Measurements from ENCODE around the gene EPHA6. TPM values are rescaled to one million over a fixed set of nuclear protein-coding genes. Genes with fewer than 3 reads are reported as not detected.
"Not testable (repeated sequence)": the region's sequence is repeated elsewhere in the genome, so short reads cannot be mapped to it uniquely, and the experiment has no call there.

EPHA6 gene
- total RNA-seq, 1 experiment from 2014 or later = 0.61 TPM

DNA sequence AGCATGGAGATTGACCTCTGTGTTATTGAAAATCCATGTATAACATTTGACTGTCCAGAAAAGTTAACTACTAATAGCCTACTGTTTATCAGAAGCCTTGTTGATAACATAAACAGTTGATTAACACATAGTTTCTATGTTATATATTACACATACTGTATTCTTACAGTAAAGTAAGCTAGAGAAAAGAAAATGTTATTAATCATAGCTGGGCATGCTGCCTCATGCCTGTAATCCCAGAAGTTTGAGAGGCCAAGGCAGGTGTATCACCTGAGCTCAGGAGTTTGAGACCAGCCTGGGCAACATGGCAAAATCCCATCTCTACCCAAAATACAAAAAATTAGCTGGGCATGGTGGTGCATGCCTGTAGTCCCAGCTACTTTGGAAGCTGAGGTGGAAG, 163.3 kb downstream of the EPHA6 start:
- H3K23ac ChIP-seq (ENCODE audit: insufficient read length, low read depth, low read length) = no peak overlapping the region
- H3K79me1 ChIP-seq (ENCODE audit: insufficient read depth, low read depth, low read length, poor library complexity, severe bottlenecking) = no peaks in the 10 kb centered on the region
- no peaks in the 10 kb centered on the region for H3K23me2 ChIP-seq (ENCODE audit: insufficient read length, low read depth, low read length, poor library complexity, severe bottlenecking)
- H3K27me3 ChIP-seq (ENCODE audit: insufficient read depth, low read length) = no peaks in the 10 kb centered on the region
- H3K9ac ChIP-seq (ENCODE audit: extremely low read depth, insufficient read length, low read length) = no peak overlapping the region
- no peak overlapping the region for H4K91ac ChIP-seq (ENCODE audit: insufficient read length, low read depth, low read length)
- H3K9me3 ChIP-seq (ENCODE audit: control insufficient read depth, low read depth, low read length) = no peaks in the 10 kb centered on the region
- H3K4me3 Mint-ChIP-seq = no peak overlapping the region
- no peak overlapping the region for H2BK20ac ChIP-seq (ENCODE audit: low read depth, low read length, poor library complexity, severe bottlenecking)
- H4K5ac ChIP-seq (ENCODE audit: insufficient read length, low read depth, low read length) = no peak overlapping the region
- H2BK12ac ChIP-seq (ENCODE audit: insufficient read length, low read depth, low read length) = no peak overlapping the region
- no peaks in the 10 kb centered on the region for H3K4me1 ChIP-seq (ENCODE audit: insufficient read depth, low read length)
- H3K27ac ChIP-seq (ENCODE audit: insufficient read length, low read depth, low read length) = no peak overlapping the region
- no peak overlapping the region for H2AFZ ChIP-seq (ENCODE audit: low read length)
- no peaks in the 10 kb centered on the region for H3K36me3 Mint-ChIP-seq (ENCODE audit: insufficient read depth in 1 of 3, low read depth in 3 of 3)
- no peak overlapping the region for H3K27ac Mint-ChIP-seq
- H3K27me3 Mint-ChIP-seq (ENCODE audit: low read depth) = no peaks in the 10 kb centered on the region
- H3K56ac ChIP-seq (ENCODE audit: insufficient read length, low read depth, low read length) = no peak overlapping the region
- no peak overlapping the region for H3K18ac ChIP-seq (ENCODE audit: insufficient read length, low read depth, low read length)
- no peak overlapping the region for H3K4me2 ChIP-seq (ENCODE audit: insufficient read depth, insufficient read length, low read length)
- H3K4me1 Mint-ChIP-seq = no peaks in the 10 kb centered on the region
- H2BK120ac ChIP-seq (ENCODE audit: low read depth, low read length, poor library complexity, severe bottlenecking) = no peak overlapping the region
- H2BK5ac ChIP-seq (ENCODE audit: insufficient read length, low read length) = no peak overlapping the region
- TF ChIP-seq, protein P1, sequence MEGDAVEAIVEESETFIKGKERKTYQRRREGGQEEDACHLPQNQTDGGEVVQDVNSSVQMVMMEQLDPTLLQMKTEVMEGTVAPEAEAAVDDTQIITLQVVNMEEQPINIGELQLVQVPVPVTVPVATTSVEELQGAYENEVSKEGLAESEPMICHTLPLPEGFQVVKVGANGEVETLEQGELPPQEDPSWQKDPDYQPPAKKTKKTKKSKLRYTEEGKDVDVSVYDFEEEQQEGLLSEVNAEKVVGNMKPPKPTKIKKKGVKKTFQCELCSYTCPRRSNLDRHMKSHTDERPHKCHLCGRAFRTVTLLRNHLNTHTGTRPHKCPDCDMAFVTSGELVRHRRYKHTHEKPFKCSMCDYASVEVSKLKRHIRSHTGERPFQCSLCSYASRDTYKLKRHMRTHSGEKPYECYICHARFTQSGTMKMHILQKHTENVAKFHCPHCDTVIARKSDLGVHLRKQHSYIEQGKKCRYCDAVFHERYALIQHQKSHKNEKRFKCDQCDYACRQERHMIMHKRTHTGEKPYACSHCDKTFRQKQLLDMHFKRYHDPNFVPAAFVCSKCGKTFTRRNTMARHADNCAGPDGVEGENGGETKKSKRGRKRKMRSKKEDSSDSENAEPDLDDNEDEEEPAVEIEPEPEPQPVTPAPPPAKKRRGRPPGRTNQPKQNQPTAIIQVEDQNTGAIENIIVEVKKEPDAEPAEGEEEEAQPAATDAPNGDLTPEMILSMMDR (conservative IDR thresholded peaks at IDR 0.05) = no peak
- H3T11ph ChIP-seq (ENCODE audit: low read length) = no peak overlapping the region
- no peak overlapping the region for H4K8ac ChIP-seq (replicated peaks; ENCODE audit: insufficient read length, low read depth, low read length)
- H2BK15ac ChIP-seq (ENCODE audit: low read depth, low read length) = no peak overlapping the region
- H4K20me1 ChIP-seq (ENCODE audit: control insufficient read depth, insufficient read depth, insufficient read length) = no peaks in the 10 kb centered on the region
- no peak for DNase-seq
- no peak overlapping the region for H3K4ac ChIP-seq (ENCODE audit: low read depth, low read length)
- H3K79me2 ChIP-seq (ENCODE audit: insufficient read depth, low read length) = no peaks in the 10 kb centered on the region
- peaks cover 0 to 2% of the 10 kb centered on the region in 2 experiments; a peak in 1 of 5 replicates for H3K9me3 Mint-ChIP-seq
- H2AK5ac ChIP-seq (ENCODE audit: insufficient read length, low read length) = no peak overlapping the region
- H3K14ac ChIP-seq (ENCODE audit: insufficient read depth, low read length) = no peak overlapping the region

DNA sequence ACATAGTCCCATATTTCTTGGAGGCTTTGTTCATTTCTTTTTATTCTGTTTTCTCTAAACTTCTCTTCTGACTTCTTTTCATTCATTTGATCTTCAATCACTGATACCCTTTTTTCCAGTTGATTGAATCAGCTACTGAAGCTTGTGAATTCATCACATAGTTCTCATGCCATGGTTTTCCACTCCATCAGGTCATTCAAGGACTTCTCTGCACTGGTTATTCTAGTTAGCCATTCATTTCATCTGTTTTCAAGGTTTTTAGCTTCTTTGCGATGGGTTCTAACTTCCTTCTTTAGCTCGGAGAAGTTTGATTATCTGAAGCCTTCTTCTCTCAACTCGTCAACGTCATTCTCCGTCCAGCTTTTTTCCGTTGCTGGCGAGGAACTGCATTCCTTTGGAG, 169.3 kb downstream of the EPHA6 start:
- not testable (repeated sequence) for H3K79me2 ChIP-seq (ENCODE audit: insufficient read depth, low read length); H3T11ph ChIP-seq (ENCODE audit: low read length); H3K56ac ChIP-seq (ENCODE audit: insufficient read length, low read depth, low read length); H2BK15ac ChIP-seq (ENCODE audit: low read depth, low read length); H3K9me3 ChIP-seq (ENCODE audit: control insufficient read depth, low read depth, low read length); H3K14ac ChIP-seq (ENCODE audit: insufficient read depth, low read length); H3K4me1 ChIP-seq (ENCODE audit: insufficient read depth, low read length); H2BK5ac ChIP-seq (ENCODE audit: insufficient read length, low read length); H3K9ac ChIP-seq (ENCODE audit: extremely low read depth, insufficient read length, low read length); H3K4me1 Mint-ChIP-seq; H3K36me3 Mint-ChIP-seq (ENCODE audit: insufficient read depth in 1 of 3, low read depth in 3 of 3); H3K4ac ChIP-seq (ENCODE audit: low read depth, low read length); H4K5ac ChIP-seq (ENCODE audit: insufficient read length, low read depth, low read length); H3K27ac Mint-ChIP-seq; H4K8ac ChIP-seq (replicated peaks; ENCODE audit: insufficient read length, low read depth, low read length); H2BK120ac ChIP-seq (ENCODE audit: low read depth, low read length, poor library complexity, severe bottlenecking); H4K20me1 ChIP-seq (ENCODE audit: control insufficient read depth, insufficient read depth, insufficient read length); H2AFZ ChIP-seq (ENCODE audit: low read length); H3K23ac ChIP-seq (ENCODE audit: insufficient read length, low read depth, low read length); H3K4me3 Mint-ChIP-seq; H3K27me3 ChIP-seq (ENCODE audit: insufficient read depth, low read length); H4K91ac ChIP-seq (ENCODE audit: insufficient read length, low read depth, low read length); H3K27me3 Mint-ChIP-seq (ENCODE audit: low read depth); H3K18ac ChIP-seq (ENCODE audit: insufficient read length, low read depth, low read length); H2BK12ac ChIP-seq (ENCODE audit: insufficient read length, low read depth, low read length); H3K79me1 ChIP-seq (ENCODE audit: insufficient read depth, low read depth, low read length, poor library complexity, severe bottlenecking); H3K27ac ChIP-seq (ENCODE audit: insufficient read length, low read depth, low read length); H3K23me2 ChIP-seq (ENCODE audit: insufficient read length, low read depth, low read length, poor library complexity, severe bottlenecking); DNase-seq; H3K4me2 ChIP-seq (ENCODE audit: insufficient read depth, insufficient read length, low read length); H2AK5ac ChIP-seq (ENCODE audit: insufficient read length, low read length); H2BK20ac ChIP-seq (ENCODE audit: low read depth, low read length, poor library complexity, severe bottlenecking)
- H3K9me3 Mint-ChIP-seq = peaks cover 7 to 11% of the 10 kb centered on the region in 2 experiments
- WGBS (ENCODE audit: extremely low coverage, insufficient read length, low lambda C conversion rate) = no CpG with 5 or more reads among the region's 7 CpGs
